Dedifferentiated amniotic fluid mesenchymal stem cell (primary cell): ENCODE results near the gene FAM241A.
"Not testable (repeated sequence)": the region's sequence is repeated elsewhere in the genome, so short reads cannot be mapped to it uniquely, and the experiment has no call there.

Source experiments
- DNase-seq: peaks from one replicate; pipeline ENCODE4 v3.0.0-alpha.2; 2016; ENCODE audit errors: extremely low spot score

Gene FAM241A

GRCh38 chr4:112145326-112145789 lies at the start of gene FAM241A:
FAM241A (plus strand) TSS chr4:112145454; CDS start chr4:112145581, 127 bp downstream.
- peak; percentile 68 for DNase-seq

GRCh38 chr4:112098841-112099530 lies 46.3 kb upstream of the FAM241A start:
- no peak for DNase-seq

GRCh38 chr4:112099701-112100297 lies 45.5 kb upstream of the FAM241A start:
- peak; percentile 74 for DNase-seq

DNA sequence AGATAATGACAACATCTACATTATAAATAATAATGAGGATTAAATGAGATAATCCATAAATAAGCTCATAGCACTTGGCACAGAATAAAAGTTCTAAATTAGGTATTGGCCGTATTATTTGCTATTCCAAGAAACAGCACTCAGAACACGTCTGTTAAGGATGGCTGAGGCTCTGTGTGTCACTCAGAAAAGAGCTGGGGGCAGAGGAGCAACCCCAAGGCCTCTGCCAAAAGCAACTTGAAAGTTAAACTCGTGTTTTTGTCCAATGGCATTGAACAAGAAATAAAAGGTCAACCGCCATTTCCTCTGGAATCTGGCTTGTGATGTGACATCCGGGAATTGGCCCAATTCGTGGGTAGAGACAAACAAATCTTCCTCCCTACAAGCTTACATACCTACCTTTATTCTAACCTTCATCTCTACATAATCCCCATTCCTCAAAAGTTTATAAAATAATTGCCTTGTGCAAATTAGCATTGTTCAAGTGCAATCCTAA lies 42.3 kb upstream of the FAM241A start:
- DNase-seq: no peak

DNA sequence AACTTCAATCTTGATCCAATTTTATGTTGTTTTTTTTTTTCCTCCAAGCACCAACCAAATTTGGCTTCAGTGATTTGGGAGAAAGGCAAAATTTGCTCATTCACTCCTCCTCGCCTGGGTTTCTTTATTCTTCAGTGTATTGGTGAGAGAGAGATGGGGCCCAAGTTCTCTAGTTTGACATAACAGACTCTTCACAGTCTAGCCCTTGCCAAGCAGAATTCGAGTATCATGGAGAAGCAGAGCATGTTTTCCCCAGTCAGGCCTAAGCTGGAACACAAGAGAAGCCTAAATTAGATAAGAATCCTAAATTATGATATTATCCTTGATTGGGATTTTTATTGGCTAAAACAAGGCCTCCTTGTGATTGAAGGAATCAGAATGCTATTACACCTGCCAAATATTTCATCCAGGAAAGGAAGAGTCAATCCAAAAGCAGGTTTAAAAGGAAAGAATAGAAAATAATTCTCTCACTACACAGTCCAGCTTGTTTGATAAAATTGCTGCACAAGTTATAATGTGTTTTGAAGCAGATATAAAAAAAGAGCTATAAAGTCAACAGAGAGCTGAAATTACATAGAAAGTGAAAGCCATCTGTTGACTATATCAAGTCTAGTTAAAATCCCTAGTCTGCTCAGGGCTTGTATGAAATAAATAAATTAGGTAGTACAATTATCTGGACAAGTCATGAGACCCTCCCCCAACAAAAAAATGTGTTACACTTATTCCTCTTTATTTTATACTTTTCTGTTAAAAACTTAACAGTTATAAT lies 39.9 kb upstream of the FAM241A start:
- DNase-seq: no peak

DNA sequence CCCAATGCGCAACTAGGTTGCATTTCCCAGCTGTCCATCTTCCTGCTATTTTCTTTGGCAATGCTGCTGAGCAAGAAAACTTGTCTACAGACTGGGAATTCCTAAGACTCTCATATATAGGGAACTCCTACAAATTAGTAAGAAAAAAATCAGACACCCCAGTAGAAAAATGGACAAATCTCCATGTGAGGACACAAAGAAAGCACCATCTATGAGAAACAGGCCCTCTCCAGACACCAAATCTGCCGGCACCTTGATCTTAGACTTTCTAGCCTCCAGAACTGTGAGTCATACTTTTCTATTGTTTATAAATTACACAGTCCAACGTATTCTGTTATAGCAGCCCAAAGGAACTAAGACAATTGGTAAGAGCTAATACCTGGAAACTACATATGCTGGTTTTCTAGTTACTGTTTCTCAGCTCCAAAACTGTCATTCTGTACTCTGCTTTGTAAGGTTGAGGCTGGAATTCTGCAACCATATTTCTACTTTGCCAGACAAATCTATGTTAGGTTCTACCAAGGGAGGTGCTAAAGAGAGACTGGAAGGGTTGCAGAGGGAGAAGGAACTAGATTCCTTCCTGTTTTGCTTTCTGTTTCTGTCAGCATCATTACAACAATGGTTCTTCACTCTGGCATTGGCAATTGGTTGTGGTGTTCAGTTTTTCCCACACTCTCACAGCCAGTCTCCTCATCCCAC lies 35.7 kb upstream of the FAM241A start:
- no peak for DNase-seq

DNA sequence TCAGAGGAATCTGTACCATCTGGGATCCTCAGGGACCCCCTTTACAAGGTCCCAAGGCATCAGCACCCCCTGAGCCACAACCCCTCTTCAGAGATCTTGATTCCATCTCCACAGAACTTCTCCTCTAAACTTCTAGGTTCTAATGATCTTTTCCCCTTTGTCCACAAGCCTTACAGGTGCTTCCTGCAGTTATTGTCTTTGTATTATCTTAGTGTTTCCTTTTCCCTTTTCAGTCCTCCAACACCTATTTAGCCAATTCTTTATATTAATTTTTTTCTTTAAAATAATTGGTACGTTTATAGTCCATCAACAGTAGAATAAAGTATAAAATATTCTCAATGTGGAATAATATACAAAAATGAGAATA lies 35.2 kb upstream of the FAM241A start:
- DNase-seq: no peak

- DNase-seq: no peak
Measured at GRCh38 chr4:112111306-112111705, 33.9 kb upstream of the FAM241A start.

GRCh38 chr4:112112095-112112494 lies 33.2 kb upstream of the FAM241A start:
- not testable (repeated sequence) for DNase-seq

- no peak for DNase-seq
Measured at GRCh38 chr4:112112590-112113170, 32.6 kb upstream of the FAM241A start.

- no peak for DNase-seq
Measured at GRCh38 chr4:112113864-112114263, 31.4 kb upstream of the FAM241A start.

DNA sequence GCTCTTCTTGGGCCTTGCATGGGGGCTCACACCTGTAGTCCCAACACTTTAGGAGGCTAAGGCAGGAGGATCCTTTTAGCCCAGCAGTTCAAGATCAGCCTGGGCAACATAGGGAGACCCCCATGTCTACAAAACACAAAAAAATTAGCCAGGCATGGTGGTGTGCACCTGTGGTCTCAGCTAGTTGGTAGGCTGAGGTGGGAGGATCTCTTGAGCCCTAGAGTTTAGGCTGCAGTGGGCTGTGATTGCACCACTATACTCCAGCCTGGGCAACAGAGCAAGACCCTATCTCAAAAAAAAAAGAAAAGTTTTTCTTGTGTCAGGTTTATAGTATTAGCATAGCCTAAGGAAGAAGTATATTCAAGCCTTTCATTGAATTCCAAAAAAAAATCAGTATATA lies 30.8 kb upstream of the FAM241A start:
- DNase-seq: no peak

DNA sequence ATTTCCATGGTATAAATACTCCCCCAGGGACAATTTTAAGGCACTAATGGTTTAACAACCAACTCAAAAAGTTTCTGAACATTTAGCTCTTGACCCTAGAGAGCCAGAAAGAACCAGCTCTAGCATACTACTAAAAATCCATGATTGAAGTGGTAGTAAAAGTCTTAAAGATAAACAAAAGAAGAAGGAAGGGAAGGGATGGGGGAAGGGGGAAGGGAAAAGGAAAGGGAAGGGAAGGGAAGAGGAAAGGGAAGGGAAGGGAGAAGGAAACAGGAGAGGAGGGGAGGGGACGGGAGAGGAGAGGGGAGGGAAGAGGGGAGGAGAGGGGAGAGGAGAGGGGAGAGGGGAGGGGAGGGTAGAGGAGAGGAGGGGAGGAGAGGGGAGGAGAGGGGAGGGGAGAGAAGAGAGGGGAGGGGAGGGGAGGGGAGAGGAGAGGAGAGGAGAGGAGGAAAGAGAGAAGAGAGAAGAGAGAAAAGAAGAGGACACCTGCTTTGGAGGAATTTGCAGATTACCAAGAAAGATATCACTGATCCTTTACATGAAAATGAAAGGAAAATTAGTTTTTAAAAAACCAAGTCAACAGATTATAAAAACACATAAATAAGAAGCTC lies 26.4 kb upstream of the FAM241A start:
- DNase-seq: no peak

DNA sequence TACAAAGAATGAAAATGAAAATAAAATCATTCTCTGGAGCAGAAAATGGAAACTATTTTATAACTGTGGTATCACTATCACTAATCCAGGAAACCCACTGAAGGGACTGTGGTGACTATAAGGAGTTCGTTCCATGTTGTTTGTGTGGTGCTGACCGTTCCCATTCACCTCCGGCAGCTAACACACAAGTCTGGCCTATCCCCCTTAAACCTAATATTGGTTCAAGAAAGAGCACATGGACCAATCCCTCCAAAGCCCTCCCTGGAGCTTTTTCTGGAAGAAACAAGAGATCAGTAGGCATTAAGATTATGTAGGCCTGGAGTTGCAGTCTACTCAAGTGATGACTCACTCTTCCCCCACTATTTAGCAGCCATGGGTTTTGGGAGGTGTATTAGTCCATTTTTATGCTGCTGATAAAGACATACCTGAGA lies 25.9 kb upstream of the FAM241A start:
- DNase-seq: no peak

DNA sequence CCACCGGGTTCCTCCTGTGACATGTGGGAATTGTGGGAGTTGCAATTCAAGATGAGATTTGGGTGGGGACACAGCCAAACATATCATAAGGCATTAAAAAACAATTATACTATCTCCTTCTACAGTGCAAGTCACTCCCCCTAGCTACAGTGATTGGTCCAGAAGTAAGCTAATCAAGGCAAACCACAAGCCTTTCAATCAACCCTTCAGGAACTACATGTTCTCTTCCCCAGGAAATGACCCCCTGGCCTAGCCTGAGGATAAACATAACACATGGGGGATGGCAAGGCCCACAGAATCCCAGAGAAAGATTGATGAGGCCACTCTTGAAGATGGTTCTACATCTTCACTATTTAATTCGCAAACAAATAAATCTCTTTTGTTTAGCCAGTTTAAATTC lies 25.2 kb upstream of the FAM241A start:
- no peak for DNase-seq

DNA sequence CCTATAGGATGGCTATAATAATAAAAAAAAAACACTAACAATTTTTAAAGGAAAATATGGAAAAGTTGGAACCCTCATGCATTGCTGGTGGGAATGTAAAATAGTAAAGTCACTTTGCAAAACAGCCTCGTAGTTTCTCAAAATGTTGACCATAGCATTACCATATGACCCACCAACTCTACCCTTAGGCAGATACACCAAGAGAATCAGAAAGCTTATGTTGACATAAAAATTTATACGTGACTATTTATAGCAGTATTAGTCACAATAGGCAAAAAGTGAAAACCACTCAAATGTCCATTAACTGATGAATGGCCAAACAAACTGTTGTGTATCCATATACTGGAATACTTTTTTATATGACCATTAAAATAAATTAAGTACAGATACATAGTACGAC lies 19.8 kb upstream of the FAM241A start:
- no peak for DNase-seq

GRCh38 chr4:112127048-112127637 lies 18.1 kb upstream of the FAM241A start:
- DNase-seq: no peak

- DNase-seq: no peak
Measured at GRCh38 chr4:112127803-112128202, 17.5 kb upstream of the FAM241A start.

DNA sequence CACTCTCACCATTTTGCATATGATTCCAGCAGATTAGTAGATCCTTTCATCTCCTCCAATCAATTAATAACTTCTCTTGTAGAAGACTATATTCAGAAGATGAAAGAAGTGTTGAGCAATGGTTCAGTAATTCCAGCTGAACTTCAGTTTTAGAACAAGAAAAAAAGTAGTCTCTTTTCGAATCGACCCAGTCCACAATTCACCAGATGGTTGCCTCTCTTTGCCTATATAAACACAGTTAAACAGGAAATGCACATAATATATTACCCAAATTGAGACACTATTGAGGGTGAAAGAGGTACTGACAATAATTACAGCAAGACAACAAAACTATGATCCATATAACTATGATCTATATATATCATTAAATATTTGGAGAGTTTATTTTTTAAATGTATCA lies 16.8 kb upstream of the FAM241A start:
- no peak for DNase-seq

DNA sequence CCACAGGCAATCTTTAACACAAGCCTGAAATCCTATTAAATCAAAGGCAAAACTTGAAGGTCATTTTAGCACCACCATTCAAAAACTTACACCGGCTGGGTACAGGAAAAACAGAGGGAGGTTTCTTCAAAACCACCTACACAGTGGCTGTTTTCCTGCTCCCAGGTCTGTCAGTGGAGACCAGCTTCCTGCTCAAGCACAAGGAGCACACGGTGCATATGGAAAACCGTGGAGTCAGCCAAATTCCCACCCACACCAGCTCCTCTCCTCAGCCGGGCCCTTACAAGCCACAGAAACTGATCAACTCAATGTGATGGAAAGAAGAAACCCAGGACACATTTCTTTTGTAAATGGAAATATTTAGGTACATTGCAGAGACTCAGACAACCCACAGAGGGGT lies 14.3 kb upstream of the FAM241A start:
- no peak for DNase-seq

DNA sequence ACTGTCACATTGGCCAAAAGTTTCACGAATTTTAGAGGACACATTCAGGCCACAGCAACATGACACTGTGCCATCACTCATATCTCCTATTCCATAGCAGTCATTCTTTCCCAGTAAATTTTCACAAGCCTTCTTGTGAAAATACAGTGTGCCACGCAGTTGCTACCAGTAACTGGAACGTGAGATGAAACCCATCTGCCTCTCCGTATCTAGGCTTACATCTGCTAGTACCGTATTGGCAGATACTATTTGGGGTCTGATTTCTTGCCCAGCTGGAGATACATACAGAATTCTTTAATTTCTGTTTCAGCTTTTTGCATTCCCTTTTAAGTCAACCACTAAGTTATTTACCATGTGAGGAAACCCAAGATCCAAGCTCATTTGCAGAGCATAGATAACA lies 8.7 kb upstream of the FAM241A start:
- no peak for DNase-seq
